PC-9 (cell line): Measurements from ENCODE around the gene BCL6B. TPM values are rescaled to one million over a fixed set of nuclear protein-coding genes. Genes with fewer than 3 reads are reported as not detected.
"Not testable (repeated sequence)": the region's sequence is repeated elsewhere in the genome, so short reads cannot be mapped to it uniquely, and the experiment has no call there.

Experiments used
- BruUV-seq: library from RNA; stranded (reverse); fragments of 400-500 nt; replicated peaks from 2 replicates; lab custom pipeline; 2021; lab: Mats Ljungman, UMichigan
- CTCF ChIA-PET: fragments of 300-600 bp; sonication (Branson Sonifier 250); formaldehyde crosslinking; loops from one replicate; lab custom pipeline; 2022; ENCODE audit warnings: antibody characterized with exemption; lab: Charles Lee
- POLR2A ChIA-PET: fragments of 300-600 bp; sonication (Branson Sonifier 250); formaldehyde crosslinking; loops from one replicate; lab custom pipeline; 2022; ENCODE audit warnings: antibody characterized with exemption; ENCODE audit not compliant: unreplicated experiment; lab: Charles Lee
- DNase-seq, 2 experiments: peaks; one replicate each; pipeline versions ENCODE4 v3.0.0 to v3.0.0-alpha.2; 2015 to 2022; ENCODE audit warnings: mixed read lengths in 1 of 2
- H2AFZ ChIP-seq: fragments of 200-600 bp; sonication (generic); 2 replicates; pipeline ENCODE4 v1.8.1; 2017; ENCODE audit warnings: antibody characterized with exemption
- H3F3A ChIP-seq: fragments of 200-600 bp; sonication (generic); 2 replicates; pipeline ENCODE4 v1.8.1; 2017; ENCODE audit warnings: antibody characterized with exemption, mild to moderate bottlenecking, low read depth; ENCODE audit not compliant: insufficient read depth
- H3K27ac ChIP-seq: fragments of 200-600 bp; sonication (generic); 2 replicates; pipeline ENCODE4 v1.6.1; 2016; ENCODE audit warnings: mixed run types
- H3K27me3 ChIP-seq: fragments of 200-600 bp; sonication (generic); 2 replicates; pipeline ENCODE4 v1.6.1; 2016; ENCODE audit warnings: low read depth, mixed run types; ENCODE audit not compliant: insufficient read depth
- H3K36me3 ChIP-seq: fragments of 200-600 bp; sonication (generic); 2 replicates; pipeline ENCODE4 v1.6.1; 2016; ENCODE audit warnings: low read depth, mixed run types
- H3K4me1 ChIP-seq: fragments of 200-600 bp; sonication (generic); replicated peaks from 2 replicates; pipeline ENCODE4 v1.6.1; 2016; ENCODE audit warnings: mixed run types; ENCODE audit not compliant: insufficient read depth
- H3K4me2 ChIP-seq: fragments of 200-600 bp; sonication (generic); 2 replicates; pipeline ENCODE4 v1.6.1; 2017; ENCODE audit warnings: mixed run types
- H3K4me3 ChIP-seq: fragments of 200-600 bp; sonication (generic); 2 replicates; pipeline ENCODE4 v1.6.1; 2016; ENCODE audit warnings: mixed run types
- H3K79me2 ChIP-seq: fragments of 200-600 bp; sonication (generic); 2 replicates; pipeline ENCODE4 v1.6.1; 2017; ENCODE audit warnings: low read depth, mixed run types
- H3K9me2 ChIP-seq: fragments of 200-600 bp; sonication (generic); 2 replicates; pipeline ENCODE4 v1.8.1; 2017; ENCODE audit warnings: mild to moderate bottlenecking; ENCODE audit not compliant: insufficient read depth
- H3K9me3 ChIP-seq: fragments of 200-600 bp; sonication (generic); 2 replicates; pipeline ENCODE4 v1.8.1; 2016; ENCODE audit warnings: low read depth; ENCODE audit not compliant: insufficient read depth
- H4K20me1 ChIP-seq: fragments of 200-600 bp; sonication (generic); 2 replicates; pipeline ENCODE4 v1.8.1; 2017; ENCODE audit not compliant: insufficient read depth
- EZH2 ChIP-seq: fragments of 200-600 bp; sonication (generic); IDR thresholded peaks from 2 replicates; pipeline ENCODE4 v1.8.0; 2017; ENCODE audit warnings: antibody characterized with exemption, low read depth
- intact Hi-C: fragments of 100-400 bp; cut with micrococcal nuclease; formaldehyde crosslinking; loops from one replicate; pipeline ENCODE4 v1.10.0; 2022; ENCODE audit not compliant: unreplicated experiment
- total RNA-seq: library from RNA; stranded (reverse); gene quantifications from 2 replicates; pipeline ENCODE4 v1.2.3, GENCODE V29; 2021
- TF ChIP-seq, protein P1 (sequence below): fragments of 200-600 bp; sonication (generic); conservative IDR thresholded peaks from 2 replicates; pipeline ENCODE4 v1.6.1; 2017; ENCODE audit warnings: mixed run types, antibody characterized with exemption, mild to moderate bottlenecking, moderate library complexity

Gene BCL6B
- total RNA-seq, 1 experiment from 2014 or later: 0.28 TPM

DNA sequence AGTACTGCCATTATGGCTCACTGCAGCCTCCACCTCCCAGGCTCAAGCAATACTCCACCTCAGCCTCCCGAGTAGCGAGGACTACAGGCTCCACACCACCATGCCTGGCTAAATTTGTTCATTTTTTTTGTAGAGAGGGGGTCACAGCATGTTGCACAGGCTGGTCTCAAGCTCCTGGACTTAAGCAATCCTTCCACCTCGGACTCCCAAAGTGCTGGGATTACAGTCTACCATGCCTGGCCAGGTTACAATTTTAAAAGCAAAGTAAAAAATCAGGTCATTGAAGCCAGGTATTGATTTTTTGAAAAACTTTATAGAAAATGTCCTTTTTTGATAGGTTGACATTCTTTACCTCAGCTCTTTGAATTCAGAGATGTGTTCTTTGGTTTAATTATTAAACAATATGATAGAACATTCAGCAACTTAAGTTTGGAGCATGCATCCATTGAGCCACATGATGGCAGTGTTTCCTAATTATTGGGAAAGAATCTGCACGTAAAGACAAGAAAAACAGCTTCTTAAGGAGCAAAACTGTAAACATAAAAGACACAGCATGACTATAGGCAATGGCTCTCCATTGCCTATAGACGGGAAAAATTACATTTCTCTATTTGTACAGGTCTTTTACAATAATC is 22.8 kb downstream of the BCL6B start:
- DNase-seq: peak in 1 of 2 experiments; percentile 81
- H3K79me2 ChIP-seq: no peaks in the 10 kb centered on the region
- peak overlapping the region; percentile 97 for H3K27ac ChIP-seq
- H2AFZ ChIP-seq: no peak overlapping the region
- H4K20me1 ChIP-seq: no peaks in the 10 kb centered on the region; the same call in 1 of the 2 replicates
- TF ChIP-seq, protein P1, sequence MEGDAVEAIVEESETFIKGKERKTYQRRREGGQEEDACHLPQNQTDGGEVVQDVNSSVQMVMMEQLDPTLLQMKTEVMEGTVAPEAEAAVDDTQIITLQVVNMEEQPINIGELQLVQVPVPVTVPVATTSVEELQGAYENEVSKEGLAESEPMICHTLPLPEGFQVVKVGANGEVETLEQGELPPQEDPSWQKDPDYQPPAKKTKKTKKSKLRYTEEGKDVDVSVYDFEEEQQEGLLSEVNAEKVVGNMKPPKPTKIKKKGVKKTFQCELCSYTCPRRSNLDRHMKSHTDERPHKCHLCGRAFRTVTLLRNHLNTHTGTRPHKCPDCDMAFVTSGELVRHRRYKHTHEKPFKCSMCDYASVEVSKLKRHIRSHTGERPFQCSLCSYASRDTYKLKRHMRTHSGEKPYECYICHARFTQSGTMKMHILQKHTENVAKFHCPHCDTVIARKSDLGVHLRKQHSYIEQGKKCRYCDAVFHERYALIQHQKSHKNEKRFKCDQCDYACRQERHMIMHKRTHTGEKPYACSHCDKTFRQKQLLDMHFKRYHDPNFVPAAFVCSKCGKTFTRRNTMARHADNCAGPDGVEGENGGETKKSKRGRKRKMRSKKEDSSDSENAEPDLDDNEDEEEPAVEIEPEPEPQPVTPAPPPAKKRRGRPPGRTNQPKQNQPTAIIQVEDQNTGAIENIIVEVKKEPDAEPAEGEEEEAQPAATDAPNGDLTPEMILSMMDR: peak; percentile 95
- no peak for TF ChIP-seq EZH2
- no peaks in the 10 kb centered on the region for H3K9me2 ChIP-seq
- POLR2A ChIA-PET: interaction anchor here (0.5 to 0.9 kb wide), 11 partner anchors 10 to 671 kb away, joined by 3 to 16 read pairs (median 5); partner anchors contain the start of gene SLC16A13
- no peaks in the 10 kb centered on the region for H3K36me3 ChIP-seq
- peak overlapping the region; percentile 81 for H3K4me2 ChIP-seq
- H3K9me3 ChIP-seq: no peaks in the 10 kb centered on the region
- intact Hi-C loops: loop anchor here (1.0 to 10.0 kb wide), 8 partner anchors 91 to 997 kb away; partner anchors contain the start of genes MPDU1, TP53 and WRAP53
- H3K4me3 ChIP-seq: peak overlapping the region; percentile 55; the same call in 1 of the 2 replicates
- H3K4me1 ChIP-seq: peaks cover 48% of the 10 kb centered on the region
- BruUV-seq: no TSS peak
- CTCF ChIA-PET: interaction anchor here (0.6 to 1.9 kb wide), 12 partner anchors 9 to 802 kb away, joined by 3 to 12 read pairs (median 4); partner anchors contain the start of genes ACADVL, DLG4, NEURL4 and SLC16A13
- peaks cover 40% of the 10 kb centered on the region for H3F3A ChIP-seq
- no peaks in the 10 kb centered on the region for H3K27me3 ChIP-seq

DNA sequence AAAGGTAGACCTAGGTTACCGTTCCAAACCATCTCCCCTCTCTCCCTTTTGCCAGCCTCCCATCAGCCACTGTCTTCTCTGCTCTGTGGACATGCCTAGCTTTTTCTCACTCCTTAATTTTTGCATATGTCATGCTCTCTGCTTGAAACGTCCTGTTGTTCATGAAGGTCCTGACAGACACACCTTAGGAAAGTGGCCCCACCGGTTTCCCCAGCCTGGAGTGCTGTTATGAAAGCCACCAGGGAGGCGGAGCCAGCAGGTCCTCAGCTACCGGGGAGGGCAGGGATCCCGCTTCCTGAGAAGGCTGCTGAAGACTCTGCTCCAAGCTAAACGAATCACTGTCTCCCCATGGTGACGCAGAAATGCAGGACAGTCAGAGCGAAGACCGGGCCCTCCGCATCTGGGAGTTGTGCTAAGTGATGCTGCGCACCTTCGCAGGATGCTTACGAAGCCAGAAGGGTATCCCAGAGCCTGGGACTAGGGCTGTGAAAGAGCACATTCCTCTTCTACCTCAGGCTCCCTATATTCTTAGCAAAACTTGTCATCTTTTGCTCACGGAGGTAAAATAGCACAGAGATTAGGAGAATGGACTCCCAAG is 23.4 kb downstream of the BCL6B start:
- peak; percentile 96 for DNase-seq
- Histone ChIP-seq H3K9me3 (no peaks in the 10 kb centered on the region), H3F3A (peaks cover 35% of the 10 kb centered on the region), H2AFZ (peak overlapping the region; percentile 78), H3K4me2 (peak overlapping the region; percentile 81), H3K36me3 (no peaks in the 10 kb centered on the region), H3K4me3 (peak overlapping the region; percentile 55), H3K27me3 (no peaks in the 10 kb centered on the region), H3K27ac (peak overlapping the region; percentile 97), H4K20me1 (no peaks in the 10 kb centered on the region), H3K4me1 (peaks cover 48% of the 10 kb centered on the region), H3K79me2 (no peaks in the 10 kb centered on the region), H3K9me2 (no peaks in the 10 kb centered on the region)
- TF ChIP-seq, protein P1: peak; percentile 27; the same call in 1 of the 2 replicates
- no peak for TF ChIP-seq EZH2
- ChIA-PET POLR2A (interaction anchor here (0.5 to 0.9 kb wide), 9 partner anchors 11 to 380 kb away, joined by 3 to 16 read pairs (median 5); partner anchors contain the start of gene SLC16A13), CTCF (interaction anchor here (0.6 to 1.9 kb wide), 10 partner anchors 10 to 801 kb away, joined by 3 to 12 read pairs (median 4); partner anchors contain the start of genes ACADVL, DLG4, NEURL4 and SLC16A13)
- BruUV-seq: no TSS peak
- intact Hi-C loops: loop anchor here (1.0 to 10.0 kb wide), 8 partner anchors 90 to 996 kb away; partner anchors contain the start of genes MPDU1, TP53 and WRAP53

DNA sequence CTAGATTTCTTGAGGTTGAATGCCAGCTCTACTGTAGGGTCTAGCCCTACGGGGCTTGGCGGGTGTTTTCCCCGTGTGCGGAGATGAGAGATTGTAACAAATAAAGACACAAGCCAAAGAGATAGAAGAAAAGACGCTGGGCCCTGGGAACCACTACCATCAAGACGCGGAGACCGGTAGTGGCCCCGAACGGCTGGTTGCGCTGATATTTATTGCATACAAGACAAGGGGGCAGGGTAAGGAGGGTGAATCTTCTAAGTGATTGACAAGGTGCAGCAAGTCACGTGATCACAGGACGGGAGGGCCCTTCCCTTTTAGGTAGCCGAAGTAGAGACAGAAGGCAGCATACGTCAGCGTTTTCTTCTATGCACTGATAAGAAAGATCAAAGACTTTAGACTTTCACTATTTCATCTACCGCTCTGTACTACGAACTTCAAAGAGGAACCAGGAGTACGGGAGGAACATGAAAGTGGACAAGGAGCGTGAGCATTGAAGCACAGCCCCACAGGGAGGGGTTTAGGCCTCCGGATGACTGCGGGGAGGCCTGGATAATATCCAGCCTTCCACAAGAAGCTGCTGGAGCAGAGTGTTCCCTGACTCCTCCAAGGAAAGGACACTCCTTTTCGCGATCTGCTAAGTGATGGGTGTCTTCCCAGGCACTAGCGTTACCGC is 24.0 kb downstream of the BCL6B start:
- peak overlapping the region; percentile 78 for H2AFZ ChIP-seq
- ChIA-PET POLR2A (interaction anchor here (0.6 kb wide), 1 partner anchor 103 kb away, joined by 5 read pairs; no protein-coding TSS in a partner anchor), CTCF (interaction anchor here (0.6 to 1.9 kb wide), 7 partner anchors 9 to 586 kb away, joined by 3 to 12 read pairs (median 6); partner anchors contain the start of genes ACADVL, DLG4, NEURL4 and SLC16A13)
- H4K20me1 ChIP-seq, H3K27me3 ChIP-seq, H3K36me3 ChIP-seq, H3K9me3 ChIP-seq, H3K79me2 ChIP-seq, H3K9me2 ChIP-seq: not testable (repeated sequence)
- peak overlapping the region; percentile 97 for H3K27ac ChIP-seq
- peak overlapping the region; percentile 55 for H3K4me3 ChIP-seq
- BruUV-seq: TSS peak; percentile 37
- intact Hi-C loops: loop anchor here (1.0 to 10.0 kb wide), 8 partner anchors 89 to 995 kb away; partner anchors contain the start of genes MPDU1, TP53 and WRAP53
- H3K4me2 ChIP-seq: peak overlapping the region; percentile 81
- peak; percentile 41 to 49 for DNase-seq
- H3K4me1 ChIP-seq: peaks cover 48% of the 10 kb centered on the region
- H3F3A ChIP-seq: peaks cover 31% of the 10 kb centered on the region
